HepG2 (cell line): ENCODE data around the gene YY1. TPM values are rescaled to one million over a fixed set of nuclear protein-coding genes. Genes with fewer than 3 reads are reported as not detected.
A peak's percentile ranks its signal among the peaks of the same experiment; 100 is the strongest.

ENCODE experiments used
- AGO2 ChIP-seq: fragments of 200-400 bp; formaldehyde crosslinking; optimal IDR thresholded peaks from 2 replicates; pipeline ENCODE3; 2017; ENCODE audit warnings: mild to moderate bottlenecking, low read depth, low read length, moderate library complexity
- ARNTL ChIP-seq: sonication (generic); formaldehyde crosslinking; IDR thresholded peaks from 2 replicates; pipeline ENCODE4 v1.4.0; 2020; ENCODE audit warnings: mild to moderate bottlenecking, missing genetic modification reagents
- CREM ChIP-seq, 2 experiments: sonication (generic) in 1 of 2; formaldehyde crosslinking in 1 of 2; IDR thresholded peaks; 2 replicates each; pipeline versions ENCODE4 v1.4.0 to v1.6.1; 2016 to 2020; ENCODE audit warnings: antibody characterized with exemption in 1 of 2, mild to moderate bottlenecking in 1 of 2, missing genetic modification reagents in 1 of 2
- FLYWCH1 ChIP-seq: sonication (generic); formaldehyde crosslinking; IDR thresholded peaks from 2 replicates; pipeline ENCODE4 v1.8.1; 2023; ENCODE audit warnings: mild to moderate bottlenecking, missing genetic modification reagents
- FOXM1 ChIP-seq: sonication (generic); formaldehyde crosslinking; IDR thresholded peaks from 2 replicates; pipeline ENCODE4 v1.5.0; 2020; ENCODE audit warnings: missing genetic modification reagents
- HNRNPLL ChIP-seq: fragments of 200-400 bp; formaldehyde crosslinking; IDR thresholded peaks from 2 replicates; pipeline ENCODE4 v1.6.1; 2017; ENCODE audit warnings: mild to moderate bottlenecking, low read depth, low read length; ENCODE audit not compliant: poor library complexity, severe bottlenecking
- IKZF1 ChIP-seq: fragments of 450-650 bp; IDR thresholded peaks from 2 replicates; pipeline ENCODE4 v1.7.1; 2016
- KDM5A ChIP-seq: fragments of 200-600 bp; sonication (generic); IDR thresholded peaks from 2 replicates; pipeline ENCODE4 v1.7.0; 2018; ENCODE audit warnings: antibody characterized with exemption, mild to moderate bottlenecking, low read length, borderline replicate concordance
- KLF13 ChIP-seq: sonication (generic); formaldehyde crosslinking; IDR thresholded peaks from 2 replicates; pipeline ENCODE4 v1.4.0; 2020; ENCODE audit warnings: mild to moderate bottlenecking, missing genetic modification reagents
- MAFG ChIP-seq: sonication (generic); formaldehyde crosslinking; IDR thresholded peaks from 2 replicates; pipeline ENCODE4 v1.5.1; 2020; ENCODE audit warnings: mild to moderate bottlenecking, missing genetic modification reagents
- MEF2D ChIP-seq: sonication (generic); formaldehyde crosslinking; IDR thresholded peaks from 2 replicates; pipeline ENCODE4 v1.5.1; 2020; ENCODE audit warnings: mild to moderate bottlenecking, missing genetic modification reagents
- NR2F1 ChIP-seq, 2 experiments: fragments of 450-650 bp in 1 of 2; formaldehyde crosslinking in 1 of 2; IDR thresholded peaks; 2 replicates each; pipeline versions ENCODE4 v1.5.0 to v1.6.1; 2016 to 2020; ENCODE audit warnings: mild to moderate bottlenecking in 1 of 2, missing compliant biosample characterization in 1 of 2, missing genetic modification reagents in 1 of 2, moderate library complexity in 1 of 2
- POGZ ChIP-seq: sonication (generic); formaldehyde crosslinking; IDR thresholded peaks from 2 replicates; pipeline ENCODE4 v1.4.0; 2020; ENCODE audit warnings: mild to moderate bottlenecking, missing genetic modification reagents
- SMAD9 ChIP-seq: sonication (generic); formaldehyde crosslinking; IDR thresholded peaks from 2 replicates; pipeline ENCODE4 v1.5.1; 2020; ENCODE audit warnings: mild to moderate bottlenecking, missing genetic modification reagents
- SYNCRIP ChIP-seq: fragments of 200-400 bp; formaldehyde crosslinking; IDR thresholded peaks from 2 replicates; pipeline ENCODE4 v1.6.1; 2018; ENCODE audit warnings: mild to moderate bottlenecking, low read depth, low read length; ENCODE audit not compliant: insufficient read depth
- TCF7L2 ChIP-seq: IDR thresholded peaks from 2 replicates; pipeline ENCODE4 v1.6.1; 2011; ENCODE audit warnings: mild to moderate bottlenecking, low read depth, low read length, moderate library complexity
- TMF1 ChIP-seq: sonication (generic); formaldehyde crosslinking; IDR thresholded peaks from 2 replicates; pipeline ENCODE4 v1.8.1; 2022; ENCODE audit warnings: low read depth, missing genetic modification reagents
- TRIM24 ChIP-seq: sonication (generic); formaldehyde crosslinking; IDR thresholded peaks from 2 replicates; pipeline ENCODE4 v1.8.0; 2022; ENCODE audit warnings: mild to moderate bottlenecking, missing genetic modification reagents
- XRCC5 ChIP-seq: fragments of 200-400 bp; formaldehyde crosslinking; optimal IDR thresholded peaks from 2 replicates; pipeline ENCODE3; 2017; ENCODE audit warnings: mild to moderate bottlenecking, low read length
- ZMYM4 ChIP-seq: sonication (generic); formaldehyde crosslinking; IDR thresholded peaks from 2 replicates; pipeline ENCODE4 v1.8.1; 2023; ENCODE audit warnings: mild to moderate bottlenecking, missing genetic modification reagents
- ZNF24 ChIP-seq: fragments of 450-650 bp; IDR thresholded peaks from 2 replicates; pipeline ENCODE4 v1.6.1; 2017; ENCODE audit warnings: antibody characterized with exemption, mild to moderate bottlenecking
- ZNF256 ChIP-seq: sonication (generic); formaldehyde crosslinking; conservative IDR thresholded peaks from 2 replicates; pipeline ENCODE4 v1.4.0; 2020; ENCODE audit warnings: missing genetic modification reagents
- ZNF674 ChIP-seq: sonication (generic); formaldehyde crosslinking; IDR thresholded peaks from 2 replicates; pipeline ENCODE4 v1.5.0; 2020; ENCODE audit warnings: low read depth, mild to moderate bottlenecking, missing genetic modification reagents
- ZNF788 ChIP-seq: sonication (generic); formaldehyde crosslinking; IDR thresholded peaks from 2 replicates; pipeline ENCODE4 v1.5.0; 2020; ENCODE audit warnings: mild to moderate bottlenecking, missing genetic modification reagents, borderline replicate concordance
- polyA plus RNA-seq, 8 experiments: library from polyadenylated mRNA; depleted of rRNA in 3 of 8; stranded (reverse) in 7 of 8; unstranded in 1 of 8; fragments of >200 nt; fragmentation: Illumina TruSeq in 4 of 8; extraction: Trizol in 4 of 8; gene quantifications; 2 replicates each; pipeline versions ENCODE4 v1.2.1 to v1.2.3, GENCODE V29; 2011 to 2016; ENCODE audit warnings: low read depth in 4 of 8, missing spikeins in 1 of 8, mixed read lengths in 1 of 8; ENCODE audit not compliant: insufficient read depth in 1 of 8
- total RNA-seq, 5 experiments: library from RNA; depleted of rRNA; stranded (reverse); fragments of >200 nt; fragmentation: Illumina TruSeq; extraction: Trizol; gene quantifications; 2 replicates each; pipeline ENCODE4 v1.2.3, GENCODE V29; 2016; ENCODE audit warnings: low read depth in 1 of 5
- TF ChIP-seq, protein P1 (sequence below): sonication (generic); formaldehyde crosslinking; IDR thresholded peaks from 2 replicates; pipeline ENCODE4 v1.4.0; 2020; ENCODE audit warnings: mild to moderate bottlenecking, missing genetic modification reagents, borderline replicate concordance
- TF ChIP-seq, protein P2 (sequence below): sonication (generic); formaldehyde crosslinking; IDR thresholded peaks from 2 replicates; pipeline ENCODE4 v1.8.0; 2022; ENCODE audit warnings: mild to moderate bottlenecking, missing genetic modification reagents, moderate library complexity
- TF ChIP-seq, protein P3 (sequence below): sonication (generic); formaldehyde crosslinking; IDR thresholded peaks from 2 replicates; pipeline ENCODE4 v1.8.0; 2022; ENCODE audit warnings: missing genetic modification reagents, mild to moderate bottlenecking, moderate library complexity, borderline replicate concordance

YY1 gene
- total and polyA plus RNA-seq, 2 of the 13 experiments (the other 11 are each of a cell fraction or from before 2014, with no cell fraction given) = 29.4 to 68.1 TPM

DNA sequence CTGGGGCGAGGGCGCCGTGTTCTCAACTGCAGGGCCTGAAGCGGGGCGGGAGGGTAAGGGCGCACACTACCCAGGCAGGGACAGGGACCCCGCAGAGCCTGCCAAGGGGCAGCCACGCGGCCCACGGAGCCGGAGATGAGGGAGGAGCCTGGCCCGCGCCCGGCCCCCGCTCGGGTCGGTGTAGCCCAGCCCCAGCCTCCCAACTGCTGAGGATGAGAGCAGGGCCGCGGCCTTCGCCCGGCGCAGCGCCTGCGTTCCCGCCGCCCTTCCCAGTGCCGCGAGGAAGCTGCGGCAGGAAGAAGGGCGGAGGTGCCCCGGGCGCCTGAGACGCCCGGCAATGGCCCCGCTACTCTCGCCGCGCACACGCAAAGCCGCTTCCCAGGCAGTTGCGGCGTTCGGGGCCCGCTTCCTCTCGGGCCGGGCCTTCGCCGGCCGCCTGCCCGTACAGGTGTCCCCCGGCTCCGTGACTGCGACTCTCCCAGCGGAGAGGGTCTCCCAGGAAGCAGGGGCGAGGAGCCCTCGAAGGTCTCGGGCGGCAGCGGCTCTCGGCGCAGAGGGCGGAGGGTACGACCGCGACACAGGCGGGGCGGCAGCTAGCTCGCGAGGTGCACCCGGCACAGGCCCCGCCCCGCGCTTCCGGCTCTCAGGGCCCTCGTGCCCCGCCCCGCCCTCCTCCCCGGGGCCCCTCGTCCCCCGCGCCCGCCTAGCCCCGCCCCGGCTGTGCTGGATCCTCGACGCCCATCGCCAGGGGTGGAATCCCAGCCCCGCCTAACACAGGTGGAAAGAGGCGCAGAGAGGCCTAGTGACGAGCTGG lies 24.8 kb upstream of the YY1 start (continued):
- TF ChIP-seq ZNF24 (no peak), AGO2 (peak; percentile 96), ZNF788 (CRISPR knock-in tag) (peak; percentile 80; the same call in 1 of the 2 replicates), SMAD9 (CRISPR knock-in tag) (no peak), TMF1 (CRISPR knock-in tag) (0 out of 2 replicates have a peak, but pooled peaks have one; percentile 61), MAFG (CRISPR knock-in tag) (no peak), ZMYM4 (CRISPR knock-in tag) (peak; percentile 45), FOXM1 (CRISPR knock-in tag) (no peak), XRCC5 (no peak), TCF7L2 (no peak), MEF2D (CRISPR knock-in tag) (no peak; the same call in 1 of the 2 replicates), KLF13 (CRISPR knock-in tag) (peak; percentile 44; the same call in 1 of the 2 replicates), ZNF256 (0 out of 2 replicates have a peak, but pooled peaks have one; percentile 72), ARNTL (CRISPR knock-in tag) (no peak), POGZ (CRISPR knock-in tag) (peak; percentile 42), KDM5A (no peak), HNRNPLL (peak; percentile 90), CREM (IDR thresholded peaks at IDR 0.05) (no peak), CREM (CRISPR knock-in tag; IDR thresholded peaks at IDR 0.05) (no peak), ZNF674 (CRISPR knock-in tag) (no peak), NR2F1 (CRISPR knock-in tag; IDR thresholded peaks at IDR 0.05) (no peak), TRIM24 (no peak), FLYWCH1 (CRISPR knock-in tag) (no peak), SYNCRIP (no peak), IKZF1 (no peak)
- TF ChIP-seq, protein P1, sequence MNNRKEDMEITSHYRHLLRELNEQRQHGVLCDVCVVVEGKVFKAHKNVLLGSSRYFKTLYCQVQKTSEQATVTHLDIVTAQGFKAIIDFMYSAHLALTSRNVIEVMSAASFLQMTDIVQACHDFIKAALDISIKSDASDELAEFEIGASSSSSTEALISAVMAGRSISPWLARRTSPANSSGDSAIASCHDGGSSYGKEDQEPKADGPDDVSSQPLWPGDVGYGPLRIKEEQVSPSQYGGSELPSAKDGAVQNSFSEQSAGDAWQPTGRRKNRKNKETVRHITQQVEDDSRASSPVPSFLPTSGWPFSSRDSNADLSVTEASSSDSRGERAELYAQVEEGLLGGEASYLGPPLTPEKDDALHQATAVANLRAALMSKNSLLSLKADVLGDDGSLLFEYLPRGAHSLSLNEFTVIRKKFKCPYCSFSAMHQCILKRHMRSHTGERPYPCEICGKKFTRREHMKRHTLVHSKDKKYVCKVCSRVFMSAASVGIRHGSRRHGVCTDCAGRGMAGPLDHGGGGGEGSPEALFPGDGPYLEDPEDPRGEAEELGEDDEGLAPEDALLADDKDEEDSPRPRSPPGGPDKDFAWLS (CRISPR knock-in tag) = no peak
- TF ChIP-seq, protein P2, sequence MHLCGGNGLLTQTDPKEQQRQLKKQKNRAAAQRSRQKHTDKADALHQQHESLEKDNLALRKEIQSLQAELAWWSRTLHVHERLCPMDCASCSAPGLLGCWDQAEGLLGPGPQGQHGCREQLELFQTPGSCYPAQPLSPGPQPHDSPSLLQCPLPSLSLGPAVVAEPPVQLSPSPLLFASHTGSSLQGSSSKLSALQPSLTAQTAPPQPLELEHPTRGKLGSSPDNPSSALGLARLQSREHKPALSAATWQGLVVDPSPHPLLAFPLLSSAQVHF (CRISPR knock-in tag) = 0 out of 2 replicates have a peak, but pooled peaks have one; percentile 73
- TF ChIP-seq, protein P3, sequence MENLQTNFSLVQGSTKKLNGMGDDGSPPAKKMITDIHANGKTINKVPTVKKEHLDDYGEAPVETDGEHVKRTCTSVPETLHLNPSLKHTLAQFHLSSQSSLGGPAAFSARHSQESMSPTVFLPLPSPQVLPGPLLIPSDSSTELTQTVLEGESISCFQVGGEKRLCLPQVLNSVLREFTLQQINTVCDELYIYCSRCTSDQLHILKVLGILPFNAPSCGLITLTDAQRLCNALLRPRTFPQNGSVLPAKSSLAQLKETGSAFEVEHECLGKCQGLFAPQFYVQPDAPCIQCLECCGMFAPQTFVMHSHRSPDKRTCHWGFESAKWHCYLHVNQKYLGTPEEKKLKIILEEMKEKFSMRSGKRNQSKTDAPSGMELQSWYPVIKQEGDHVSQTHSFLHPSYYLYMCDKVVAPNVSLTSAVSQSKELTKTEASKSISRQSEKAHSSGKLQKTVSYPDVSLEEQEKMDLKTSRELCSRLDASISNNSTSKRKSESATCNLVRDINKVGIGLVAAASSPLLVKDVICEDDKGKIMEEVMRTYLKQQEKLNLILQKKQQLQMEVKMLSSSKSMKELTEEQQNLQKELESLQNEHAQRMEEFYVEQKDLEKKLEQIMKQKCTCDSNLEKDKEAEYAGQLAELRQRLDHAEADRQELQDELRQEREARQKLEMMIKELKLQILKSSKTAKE (CRISPR knock-in tag) = no peak
